Kidney glomerular epithelial cell (primary cell): Measurements from ENCODE around the gene DUSP23.

Experiments
- DNase-seq: peaks from one replicate; lab custom pipeline; 2025; lab: John Stamatoyannopoulos, UW

DUSP23 gene

DNA sequence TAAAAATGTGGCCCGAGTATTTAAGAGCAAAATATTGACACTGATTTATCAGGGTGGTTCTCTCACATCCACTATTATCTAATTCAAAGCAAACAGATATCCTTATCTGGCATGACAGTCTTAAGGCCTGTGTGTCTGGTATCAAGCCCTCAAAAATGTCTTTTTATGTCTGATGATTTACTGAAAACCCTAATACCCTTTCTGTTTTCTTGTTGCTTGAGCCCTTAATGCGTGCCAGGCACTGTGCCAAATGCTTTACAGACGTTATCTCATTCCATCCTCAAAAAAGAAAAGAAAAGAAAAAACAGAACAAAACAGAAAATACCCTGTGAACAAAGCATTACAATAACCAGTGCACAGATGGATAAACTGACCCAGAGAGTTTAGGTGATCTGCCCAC, 5.7 kb downstream of the DUSP23 start:
- no peak for DNase-seq

DNA sequence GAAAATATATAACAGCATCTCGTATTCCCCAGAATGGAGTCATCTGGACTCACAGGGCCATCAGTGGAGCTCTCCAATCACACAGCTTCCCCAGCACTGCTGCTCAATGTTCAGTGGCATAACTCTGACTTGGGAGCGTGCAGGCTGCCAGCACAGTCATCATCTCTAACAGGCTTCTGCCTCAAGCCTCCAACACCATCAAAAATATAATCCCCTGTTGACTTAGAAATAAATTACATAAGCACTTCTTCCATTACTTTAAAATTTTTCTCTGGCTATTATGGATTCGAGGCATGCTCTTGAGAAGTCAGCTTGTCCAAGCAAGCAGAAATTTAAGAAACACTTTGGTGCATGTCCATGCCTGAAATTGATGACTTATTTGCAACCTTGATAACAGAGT, 6.2 kb downstream of the DUSP23 start:
- no peak for DNase-seq

- no peak for DNase-seq
Observed at GRCh38 chr1:159790237-159790917, 9.6 kb downstream of the DUSP23 start.

GRCh38 chr1:159791031-159791430, 10.3 kb downstream of the DUSP23 start:
- no peak for DNase-seq

- DNase-seq: no peak
Observed at GRCh38 chr1:159791461-159791860, 10.7 kb downstream of the DUSP23 start.

GRCh38 chr1:159795534-159795933, 14.8 kb downstream of the DUSP23 start:
- DNase-seq: no peak

- peak; percentile 61 for DNase-seq
Observed at GRCh38 chr1:159798893-159799292, 18.1 kb downstream of the DUSP23 start.

DNA sequence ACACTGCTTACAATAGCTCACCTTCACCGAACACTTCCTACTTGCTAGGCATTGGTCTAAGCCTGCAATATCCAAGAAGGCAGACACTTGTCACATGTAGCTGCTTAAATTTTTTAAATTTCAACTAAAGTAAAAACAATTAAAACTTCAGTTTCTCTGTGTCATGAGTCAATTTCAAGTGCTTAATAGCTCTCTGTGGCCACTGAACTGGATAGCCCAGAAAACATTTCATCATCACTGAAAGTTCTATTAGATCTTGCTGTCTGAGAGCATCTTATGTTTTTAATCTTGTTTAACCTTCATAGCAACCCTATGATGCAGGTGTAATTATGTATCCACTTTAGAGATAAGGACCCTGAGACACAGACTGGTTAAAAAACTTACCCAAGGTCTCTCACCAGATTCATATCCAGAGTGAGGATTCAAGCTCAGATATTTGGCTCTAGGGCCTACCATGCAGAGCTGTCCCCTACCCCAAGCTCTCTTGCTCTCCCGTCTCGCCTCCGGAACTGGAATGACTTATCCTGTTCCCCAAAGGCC, 18.8 kb downstream of the DUSP23 start:
- DNase-seq: peak; percentile 34

DNA sequence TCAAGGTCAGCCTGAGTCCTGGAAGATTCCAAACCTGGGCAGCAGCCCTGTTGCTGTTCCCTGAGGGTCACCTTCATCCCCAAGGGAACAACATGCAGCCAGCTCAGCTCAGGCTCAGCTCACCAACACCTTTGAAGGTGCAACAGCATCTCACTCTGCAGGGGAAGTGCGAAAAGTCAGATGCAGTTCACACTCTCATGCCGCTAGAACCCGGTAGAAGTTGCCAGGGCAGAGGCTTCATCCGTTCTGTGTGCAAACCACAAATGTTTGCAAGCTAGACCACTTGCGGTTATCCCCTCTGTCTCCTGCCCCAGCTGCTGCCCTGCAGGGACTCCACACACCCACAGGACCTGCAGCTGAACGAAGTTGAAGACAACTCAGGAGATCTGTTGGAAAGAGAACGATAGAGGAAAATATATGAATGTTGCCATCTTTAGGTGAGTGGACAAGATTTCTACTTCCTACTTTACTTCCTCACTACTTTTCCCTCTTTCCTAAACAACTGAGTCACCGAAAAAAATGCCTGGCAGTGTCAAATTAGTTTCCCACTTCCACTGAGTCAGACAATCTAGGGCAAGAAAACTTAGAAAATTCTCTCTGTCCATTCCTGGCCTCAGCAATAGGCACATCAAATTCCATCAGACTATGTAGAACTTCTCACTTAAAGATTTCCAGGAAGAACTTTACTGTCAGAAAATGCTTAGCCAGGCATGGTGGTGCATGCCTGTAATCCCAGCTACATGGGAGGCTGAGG, 19.6 kb downstream of the DUSP23 start:
- DNase-seq: no peak

- no peak for DNase-seq
Observed at GRCh38 chr1:159802111-159802510, 21.3 kb downstream of the DUSP23 start, which contains the start of gene FCRL6. TSS of gene FCRL6 (plus strand) at chr1:159802360. CDS start at chr1:159802425, 65 bp downstream.

DNA sequence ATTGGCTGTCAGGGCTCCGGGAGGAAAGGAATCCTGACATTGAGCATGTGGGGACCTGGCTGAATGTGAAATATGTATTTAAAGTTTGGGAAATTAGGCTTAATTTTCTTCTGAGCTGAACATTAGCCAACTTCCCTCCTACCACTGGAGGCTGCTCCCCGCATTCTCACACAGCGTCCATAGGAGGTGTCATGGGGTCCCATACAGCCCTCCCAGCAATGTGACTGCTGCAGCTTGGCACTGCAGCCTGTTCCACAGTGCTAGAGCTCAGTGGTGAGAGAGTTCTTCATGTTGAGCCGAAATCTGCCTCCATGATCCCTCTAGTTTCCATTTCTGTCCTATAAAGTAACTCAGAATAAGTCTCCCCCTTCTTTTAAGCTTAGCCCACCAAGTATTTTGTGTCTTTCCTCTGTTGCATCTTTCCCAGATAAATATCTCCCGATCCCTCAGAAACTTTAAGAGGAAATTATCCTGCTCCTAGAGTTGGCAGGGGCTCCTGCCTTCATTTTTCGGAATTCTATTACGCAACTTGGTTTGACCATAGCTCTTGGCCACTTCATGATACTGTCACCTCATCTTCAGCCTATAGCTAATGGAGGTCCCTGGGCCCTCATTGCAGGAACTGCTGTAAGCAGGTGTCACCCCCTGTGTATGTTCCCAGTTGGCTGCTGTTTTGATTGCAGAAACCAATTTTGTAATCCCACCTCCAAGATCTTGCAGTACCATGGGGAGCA, 23.4 kb downstream of the DUSP23 start:
- DNase-seq: no peak

DNA sequence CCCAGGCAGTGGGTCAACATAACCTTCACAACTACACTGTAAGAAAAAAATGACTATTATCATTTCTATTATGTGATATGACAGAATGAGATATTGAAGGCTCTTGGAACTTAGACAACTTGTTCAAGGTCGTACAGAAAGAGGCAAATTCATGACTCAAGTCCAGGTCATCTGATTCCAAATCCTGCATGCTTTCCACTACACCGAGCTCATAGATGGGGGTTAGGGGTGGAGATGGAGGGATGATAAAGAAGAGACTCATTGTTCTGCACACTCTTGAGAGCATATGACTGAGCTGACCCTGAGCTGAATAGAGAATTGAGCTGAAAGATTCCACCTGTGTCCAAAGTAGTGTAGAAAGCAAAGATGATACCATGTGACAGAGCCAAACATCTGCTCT, 24.2 kb downstream of the DUSP23 start:
- no peak for DNase-seq

DNA sequence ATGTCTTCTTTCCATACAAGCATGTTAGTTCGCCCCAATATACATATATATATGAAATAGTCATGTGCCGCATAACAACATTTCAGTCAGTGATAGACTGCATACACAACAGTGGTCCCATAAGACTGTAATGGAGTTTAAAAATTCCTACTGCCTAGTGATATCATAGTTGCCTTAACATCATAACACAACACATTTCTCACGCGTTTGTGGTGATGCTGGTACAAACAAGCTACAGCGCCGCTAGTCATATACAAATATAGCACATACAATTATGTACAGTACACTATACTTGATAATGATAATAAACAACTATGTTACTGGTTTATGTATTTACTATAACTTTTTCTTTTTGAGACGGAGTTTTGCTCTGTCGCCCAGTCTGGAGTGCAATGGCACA, 35.2 kb downstream of the DUSP23 start:
- no peak for DNase-seq

GRCh38 chr1:159817276-159818041, 36.7 kb downstream of the DUSP23 start:
- DNase-seq: no peak

GRCh38 chr1:159821171-159821867, 40.6 kb downstream of the DUSP23 start:
- no peak for DNase-seq

DNA sequence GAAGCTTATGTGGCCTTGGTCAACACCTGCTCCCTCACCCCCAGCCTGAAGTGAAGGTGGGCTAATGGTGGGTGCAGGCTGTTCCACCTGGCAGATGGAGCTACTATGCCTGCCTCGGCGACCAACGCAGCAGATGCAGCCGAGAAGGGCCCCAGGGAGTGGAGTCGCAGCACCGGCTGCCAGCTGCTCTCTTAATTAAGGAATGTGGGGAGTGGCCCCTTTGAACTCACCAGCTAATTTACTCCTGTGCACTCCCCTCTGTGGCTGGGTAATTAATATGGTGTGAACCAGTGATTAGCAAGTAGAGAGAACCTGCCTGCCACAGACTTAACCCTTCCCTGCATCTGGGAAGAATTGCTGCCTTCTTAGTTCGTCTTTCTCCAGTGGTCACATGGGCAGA, 42.6 kb downstream of the DUSP23 start:
- no peak for DNase-seq

DNA sequence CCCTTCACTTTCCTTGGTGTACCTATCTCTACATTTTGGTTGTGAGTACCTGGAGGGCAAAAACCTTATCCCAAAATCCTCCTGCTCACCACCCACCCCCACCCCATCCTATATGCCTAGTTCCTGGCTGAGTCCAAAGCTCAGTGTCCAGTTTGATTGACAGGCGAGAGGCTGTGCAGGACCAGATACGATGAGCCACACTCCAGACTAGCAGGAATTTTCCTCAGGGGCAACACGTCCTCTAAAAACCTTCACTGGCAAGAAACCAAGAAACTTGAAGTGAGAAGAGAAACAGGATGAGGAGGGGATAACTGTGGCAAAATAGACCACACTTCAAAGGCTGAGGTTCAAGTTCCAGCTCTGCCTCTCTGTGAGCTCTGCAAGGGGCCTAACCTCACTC, 44.8 kb downstream of the DUSP23 start:
- DNase-seq: no peak

GRCh38 chr1:159826441-159827101, 45.8 kb downstream of the DUSP23 start, which contains the start of gene SLAMF8:
TSS of gene SLAMF8 (plus strand) at chr1:159826873. CDS start at chr1:159826899, 26 bp downstream.
- DNase-seq: no peak

GRCh38 chr1:159827102-159827490, 46.3 kb downstream of the DUSP23 start:
- no peak for DNase-seq

- DNase-seq: no peak
Observed at GRCh38 chr1:159827549-159827948, 46.8 kb downstream of the DUSP23 start.

DNA sequence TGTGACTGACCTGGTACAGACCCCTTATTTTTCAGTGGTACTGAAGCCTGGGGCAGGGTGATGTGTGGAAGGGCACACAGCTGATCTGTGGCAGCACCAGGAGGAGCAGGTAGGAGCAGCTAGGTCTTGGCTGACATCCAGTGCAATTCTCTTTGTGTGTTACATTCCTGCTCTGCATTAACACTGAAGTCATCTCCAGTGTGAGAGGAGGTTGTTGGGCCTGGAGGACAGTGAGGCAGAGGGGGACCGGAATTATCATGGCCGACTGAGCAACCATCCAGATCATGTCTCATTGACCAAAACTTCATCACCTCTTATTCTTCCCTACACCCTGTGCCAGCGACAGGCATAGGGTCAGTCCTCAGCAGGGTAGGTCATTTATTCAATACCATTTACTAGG, 47.4 kb downstream of the DUSP23 start:
- DNase-seq: peak; percentile 58
